GM19240 (cell line): Measurements from ENCODE around the gene FAM184B.

ENCODE experiments used
- DNase-seq: peaks from one replicate; pipeline ENCODE4 v3.0.0; 2011; ENCODE audit warnings: low spot score; ENCODE audit not compliant: insufficient read length

FAM184B gene

GRCh38 chr4:17773135-17773698 lies 8.2 kb downstream of the FAM184B start:
- no peak for DNase-seq

DNA sequence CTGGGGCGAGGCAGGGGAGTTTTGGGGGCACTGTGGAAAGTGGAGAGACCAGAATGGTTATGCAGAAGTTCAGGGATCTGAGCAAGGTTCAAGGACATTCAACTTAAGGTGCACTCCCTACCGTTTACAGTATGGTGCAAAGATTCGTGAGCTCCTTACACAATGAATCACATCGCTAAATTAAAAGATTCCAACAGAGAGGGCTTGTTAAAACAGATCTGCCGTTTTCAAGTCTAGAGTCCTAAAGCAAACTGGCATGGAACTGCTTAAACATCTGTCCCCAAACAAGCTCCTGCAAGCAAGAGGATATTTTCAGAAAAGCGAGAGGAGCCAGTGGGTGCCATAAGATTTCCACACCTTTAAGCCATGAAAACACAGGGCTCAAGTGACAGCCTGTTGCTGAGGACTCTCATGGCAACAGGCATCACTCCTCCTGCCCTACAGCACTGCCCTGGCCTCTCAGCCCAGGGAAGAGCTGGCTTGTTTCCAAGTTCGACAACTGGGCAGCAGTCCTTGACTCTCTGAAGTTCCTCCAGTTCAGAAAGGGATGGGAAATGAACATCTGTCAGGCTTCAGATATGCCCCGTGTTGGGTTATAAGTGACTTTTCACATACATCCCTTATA lies 10.0 kb downstream of the FAM184B start:
- DNase-seq = no peak

DNA sequence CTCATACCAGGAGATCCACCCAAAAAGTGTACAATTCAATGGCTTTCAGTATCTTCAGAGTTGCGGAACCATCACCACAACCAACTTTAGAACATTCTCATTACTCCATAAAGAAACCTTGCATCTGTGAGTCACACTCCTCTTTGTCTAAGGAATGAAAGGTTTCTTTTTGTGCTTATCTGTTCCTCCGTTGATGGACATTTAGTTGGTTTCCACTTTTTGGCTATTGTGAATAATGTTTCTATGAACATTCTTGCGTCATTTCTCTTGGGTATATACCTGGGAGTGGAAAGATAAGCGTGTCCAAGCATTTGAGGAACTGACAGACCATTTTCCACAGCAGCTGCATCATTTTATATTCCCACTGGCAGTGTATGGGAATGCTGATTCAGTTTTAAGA lies 10.6 kb downstream of the FAM184B start:
- no peak for DNase-seq

DNA sequence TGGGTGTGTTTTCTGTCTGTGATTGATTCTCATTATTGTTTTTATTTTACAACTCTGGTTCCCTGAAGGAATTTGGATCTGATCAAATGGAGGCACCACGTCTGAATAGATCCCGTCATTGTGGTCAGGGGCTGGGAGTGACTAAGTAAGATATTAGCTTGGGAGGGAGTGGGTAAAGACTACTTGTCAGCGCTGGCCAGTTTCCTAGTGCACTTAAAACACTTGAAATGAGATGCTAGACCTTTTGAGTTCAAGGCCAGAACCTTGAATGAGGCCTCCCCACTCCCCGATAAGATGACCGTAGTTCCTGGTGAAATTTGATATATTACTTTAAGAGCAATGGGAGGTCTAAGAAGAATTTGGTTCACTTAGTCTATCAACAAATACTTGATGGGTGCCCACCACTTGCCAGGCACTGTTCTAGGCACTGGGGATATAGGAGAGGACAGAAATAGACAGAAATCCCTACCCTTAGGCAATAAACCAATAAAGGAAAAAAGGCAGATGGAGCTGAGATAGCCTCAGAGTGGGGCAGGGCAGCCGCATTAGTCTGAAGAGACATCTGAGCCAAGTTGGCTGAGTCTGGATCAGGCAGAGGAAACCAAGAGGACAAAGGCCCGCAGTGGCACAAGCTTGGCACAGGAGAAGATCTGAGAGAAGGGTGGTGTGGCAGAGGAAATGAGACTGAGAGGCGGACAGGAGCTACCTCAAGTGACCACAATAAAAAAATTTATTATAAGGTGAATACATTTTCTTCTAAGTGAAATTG lies 11.8 kb downstream of the FAM184B start:
- DNase-seq = no peak

- no peak for DNase-seq
Observed at GRCh38 chr4:17766826-17767458, 14.5 kb downstream of the FAM184B start.

- no peak for DNase-seq
Observed at GRCh38 chr4:17765514-17766286, 15.7 kb downstream of the FAM184B start.

GRCh38 chr4:17763931-17764330 lies 17.5 kb downstream of the FAM184B start:
- no peak for DNase-seq

DNA sequence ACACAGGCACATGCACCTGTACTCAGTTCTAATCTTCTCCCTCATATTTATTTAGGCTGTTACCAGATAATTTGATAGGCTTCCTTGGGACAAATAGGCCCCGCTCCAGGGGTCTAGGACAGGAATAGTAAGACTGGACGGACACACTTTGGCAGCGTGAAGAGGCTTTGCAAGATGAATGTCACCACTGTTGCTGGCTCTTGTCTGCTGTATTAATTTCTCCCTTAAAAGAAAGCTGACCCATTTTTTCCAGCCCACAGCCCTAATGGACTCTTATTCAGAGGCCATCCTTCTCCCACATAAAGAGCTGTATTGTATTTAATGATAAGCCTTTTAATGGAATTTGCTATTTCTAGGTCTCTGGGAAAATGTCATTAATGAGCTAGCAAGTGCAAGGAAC lies 18.0 kb downstream of the FAM184B start:
- no peak for DNase-seq

- DNase-seq = no peak
Observed at GRCh38 chr4:17762726-17763125, 18.7 kb downstream of the FAM184B start.

DNA sequence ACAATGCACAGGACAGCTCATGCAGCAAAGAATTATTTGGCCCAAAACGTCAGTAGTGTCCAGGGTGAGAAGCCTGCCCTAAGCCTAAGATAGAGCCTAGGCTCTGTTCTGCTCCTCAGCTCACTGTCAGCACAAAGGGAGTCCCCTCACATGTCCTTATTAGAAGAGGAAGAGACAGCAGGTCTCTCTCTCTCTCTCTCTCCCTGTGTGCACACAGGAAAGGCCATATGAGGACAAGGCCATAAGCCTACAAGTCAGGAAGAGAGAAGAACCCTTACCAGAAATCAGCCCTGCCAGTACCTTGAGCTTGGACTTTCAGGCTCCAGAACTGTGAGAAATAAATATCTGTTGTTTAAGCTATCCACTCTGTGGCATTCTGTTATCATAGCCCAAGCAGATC lies 20.4 kb downstream of the FAM184B start:
- DNase-seq = no peak

- no peak for DNase-seq
Observed at GRCh38 chr4:17760626-17761025, 20.8 kb downstream of the FAM184B start.

- DNase-seq = no peak
Observed at GRCh38 chr4:17758485-17758884, 22.9 kb downstream of the FAM184B start.

DNA sequence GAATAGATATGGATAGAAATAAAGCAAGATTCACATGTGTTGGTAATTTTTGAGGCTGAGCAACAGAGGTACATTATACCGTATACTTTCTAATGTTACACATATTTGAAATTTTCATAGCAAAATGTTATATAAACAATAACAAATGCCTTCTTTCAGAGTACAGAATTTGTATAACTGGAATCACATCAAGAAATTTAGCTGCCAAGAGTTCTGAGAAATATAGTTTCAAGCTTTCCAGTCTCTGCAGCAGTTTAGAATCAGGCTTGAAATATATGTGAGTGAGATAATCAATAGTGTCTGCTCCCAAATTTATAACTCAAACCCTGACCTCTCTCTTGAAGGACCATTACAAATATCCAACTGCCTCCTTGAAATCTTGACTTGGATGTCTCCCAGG lies 23.8 kb downstream of the FAM184B start:
- DNase-seq = no peak

- DNase-seq = no peak
Observed at GRCh38 chr4:17753646-17754045, 27.8 kb downstream of the FAM184B start.

GRCh38 chr4:17740702-17741101 lies 40.7 kb downstream of the FAM184B start:
- DNase-seq = no peak

- no peak for DNase-seq
Observed at GRCh38 chr4:17736484-17736883, 44.9 kb downstream of the FAM184B start.

DNA sequence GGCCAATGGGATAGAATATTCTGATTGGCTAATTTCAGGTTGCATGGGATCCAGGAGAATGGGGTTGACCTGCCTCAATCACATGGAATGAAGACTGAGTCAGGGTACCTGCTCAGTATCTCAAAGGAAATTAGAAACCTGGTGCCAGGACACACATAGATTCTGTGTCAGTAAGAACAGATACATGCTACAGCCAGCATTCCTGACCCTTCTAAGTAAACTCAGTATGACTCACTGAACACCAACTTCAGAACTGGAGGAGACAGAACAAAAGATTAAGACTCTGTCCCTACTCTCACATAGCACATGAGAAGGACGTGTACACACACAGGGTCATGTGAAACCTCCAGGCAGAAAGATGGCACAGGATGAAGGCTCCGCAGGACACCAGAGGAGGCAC lies 54.5 kb downstream of the FAM184B start:
- no peak for DNase-seq

DNA sequence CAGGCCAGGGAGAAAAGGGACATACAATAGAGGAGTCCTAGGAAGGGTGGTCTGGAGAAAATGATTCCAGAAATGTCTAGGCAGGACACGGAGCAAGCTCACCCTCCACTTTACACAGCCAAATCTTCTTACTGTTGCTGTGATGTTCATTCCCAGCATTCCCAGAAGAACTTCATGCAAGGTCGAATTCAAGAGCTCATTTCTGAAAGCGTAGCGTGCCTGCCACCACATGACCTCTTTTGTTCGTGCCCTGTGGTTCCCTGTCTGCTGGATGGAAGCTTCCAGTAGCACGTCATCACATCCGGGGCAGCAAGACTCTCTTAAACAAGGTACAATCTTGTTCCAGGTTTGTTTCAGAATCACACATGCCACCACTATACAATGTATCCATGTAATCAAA lies 57.8 kb downstream of the FAM184B start:
- DNase-seq = no peak

- DNase-seq = no peak
Observed at GRCh38 chr4:17722356-17722700, 59.1 kb downstream of the FAM184B start.

- no peak for DNase-seq
Observed at GRCh38 chr4:17721496-17722355, 59.7 kb downstream of the FAM184B start.

DNA sequence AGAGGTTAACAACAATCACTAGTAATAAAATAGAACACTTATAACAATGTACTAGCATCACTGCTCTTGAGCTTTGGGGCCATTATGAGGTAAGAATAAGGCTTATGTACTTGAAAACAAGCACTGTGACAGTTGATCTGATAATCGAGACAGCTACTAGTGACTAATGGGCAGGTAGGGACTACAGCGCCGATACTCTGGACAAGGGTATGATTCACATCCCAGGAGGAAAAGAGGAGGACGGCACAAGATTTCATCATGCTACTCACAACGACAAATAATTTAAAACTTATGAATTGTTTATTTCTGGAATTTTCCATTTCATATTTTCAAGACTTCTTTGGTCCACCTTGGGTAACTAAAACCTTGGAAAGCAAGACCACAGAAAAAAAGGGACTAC lies 62.3 kb downstream of the FAM184B start:
- DNase-seq = no peak
